Globus pallidus (tissue), 1 donor: ENCODE results near the gene CFAP61.

Source experiments
- DNase-seq: peaks from one replicate; pipeline ENCODE4 v3.0.0-alpha.2; 2015; ENCODE audit warnings: low spot score

The CFAP61 gene

GRCh38 chr20:20031790-20032189 is 20.5 kb upstream of the CFAP61 start:
- no peak for DNase-seq

GRCh38 chr20:20034486-20034885 is 17.8 kb upstream of the CFAP61 start:
- no peak for DNase-seq

- no peak for DNase-seq
These were observed 15.6 kb upstream of the CFAP61 start for GRCh38 chr20:20036756-20037155.

- DNase-seq = no peak
These were observed 14.4 kb upstream of the CFAP61 start for GRCh38 chr20:20037960-20038359.

GRCh38 chr20:20038586-20038985 is 13.7 kb upstream of the CFAP61 start:
- no peak for DNase-seq

GRCh38 chr20:20039752-20040387 is 12.5 kb upstream of the CFAP61 start:
- no peak for DNase-seq

GRCh38 chr20:20051767-20052073 is 612 bp upstream of the CFAP61 start:
- no peak for DNase-seq

GRCh38 chr20:20060234-20060998 is 8.1 kb downstream of the CFAP61 start:
- DNase-seq = no peak

- no peak for DNase-seq
These were observed 11.8 kb downstream of the CFAP61 start for GRCh38 chr20:20063941-20064702.

- no peak for DNase-seq
These were observed 13.0 kb downstream of the CFAP61 start for GRCh38 chr20:20065361-20065760.

- DNase-seq = no peak
These were observed 18.8 kb downstream of the CFAP61 start for GRCh38 chr20:20070871-20071726.

- no peak for DNase-seq
These were observed 21.6 kb downstream of the CFAP61 start for GRCh38 chr20:20073801-20074371.

GRCh38 chr20:20075032-20075431 is 22.7 kb downstream of the CFAP61 start:
- DNase-seq = no peak

GRCh38 chr20:20076297-20077065 is 24.1 kb downstream of the CFAP61 start:
- DNase-seq = peak; percentile 96

- no peak for DNase-seq
These were observed 25.7 kb downstream of the CFAP61 start for GRCh38 chr20:20078041-20078440.

- no peak for DNase-seq
These were observed 26.9 kb downstream of the CFAP61 start for GRCh38 chr20:20079102-20079784.

- DNase-seq = peak; percentile 51
These were observed 31.5 kb downstream of the CFAP61 start for GRCh38 chr20:20083807-20084206.

GRCh38 chr20:20084296-20084752 is 32.0 kb downstream of the CFAP61 start:
- no peak for DNase-seq

GRCh38 chr20:20085071-20085470 is 32.7 kb downstream of the CFAP61 start:
- no peak for DNase-seq

- no peak for DNase-seq
These were observed 33.5 kb downstream of the CFAP61 start for GRCh38 chr20:20085812-20086211.
